Measurements from ENCODE around the gene PLXNB3. TPM values are rescaled to one million over a fixed set of nuclear protein-coding genes. Genes with fewer than 3 reads are reported as not detected.

Gene PLXNB3
- total RNA-seq, 2 donors from 2014 or later: 0.48 to 2.4 TPM

DNA sequence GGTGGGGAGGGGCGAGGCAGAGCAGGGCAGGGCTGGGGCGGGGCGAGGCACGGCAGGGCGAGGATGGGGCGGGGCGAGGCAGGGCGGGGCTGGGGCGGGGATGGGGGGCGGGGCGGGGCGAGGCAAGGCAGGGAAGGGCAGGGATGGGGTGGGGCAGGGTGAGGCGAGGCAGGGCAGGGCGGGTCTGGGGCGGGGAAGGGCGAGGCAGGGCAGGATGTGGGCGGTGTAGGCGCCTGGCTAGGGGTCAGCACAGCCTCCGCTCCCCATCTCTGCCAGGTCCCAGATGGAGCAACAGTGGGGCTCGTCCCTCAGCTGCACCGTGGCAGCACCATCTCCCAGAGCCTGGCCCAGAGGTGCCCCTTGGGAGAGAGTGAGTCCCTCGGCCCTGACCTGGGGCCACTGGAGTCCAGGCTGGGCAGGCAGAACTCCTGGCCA, 12.6 kb downstream of the PLXNB3 start:
- Mint-ChIP-seq H3K36me3 (no peaks in the 10 kb centered on the region), H3K27me3 (peaks cover 0 to 8% of the 10 kb centered on the region in 2 donors), H3K4me1 (ENCODE audit: low read depth in 2 of 2) (peaks cover 0 to 10% of the 10 kb centered on the region in 2 donors)

DNA sequence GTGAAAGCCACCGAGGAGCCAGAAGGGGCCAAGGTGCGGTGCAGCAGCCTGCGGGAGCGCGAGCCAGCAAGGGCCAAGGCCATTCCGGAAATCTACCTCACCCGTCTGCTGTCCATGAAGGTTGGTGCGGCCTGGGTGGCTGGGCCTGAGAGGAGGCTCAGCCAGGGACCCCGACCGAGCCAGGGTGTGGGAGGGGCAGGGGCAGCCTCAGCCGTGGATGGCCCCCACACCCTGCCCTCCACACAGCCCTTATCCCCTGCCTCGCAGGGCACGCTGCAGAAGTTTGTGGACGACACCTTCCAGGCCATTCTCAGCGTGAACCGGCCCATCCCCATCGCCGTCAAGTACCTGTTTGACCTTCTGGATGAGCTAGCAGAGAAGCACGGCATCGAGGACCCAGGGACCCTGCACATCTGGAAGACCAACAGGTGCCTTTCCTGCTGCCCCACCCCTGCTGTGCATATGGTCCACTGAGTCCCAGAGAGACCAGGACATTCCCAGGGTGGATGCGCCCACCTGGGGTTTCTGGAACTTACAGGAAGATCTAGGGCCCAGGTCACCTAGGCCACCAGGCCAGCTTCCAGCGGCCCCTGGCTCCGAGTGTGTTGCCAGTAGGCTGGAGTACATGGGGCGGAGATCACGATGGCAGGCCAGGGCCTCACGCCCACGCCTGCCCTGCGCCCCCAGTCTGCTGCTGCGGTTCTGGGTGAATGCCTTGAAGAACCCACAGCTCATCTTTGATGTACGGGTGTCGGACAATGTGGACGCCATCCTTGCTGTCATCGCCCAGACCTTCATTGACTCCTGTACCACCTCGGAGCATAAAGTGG, 13.4 kb downstream of the PLXNB3 start:
- Mint-ChIP-seq H3K9me3 (no peaks in the 10 kb centered on the region), H3K27ac (no peak overlapping the region), H3K27me3 (peaks cover 0 to 8% of the 10 kb centered on the region in 2 donors), H3K4me3 (no peak overlapping the region), H3K36me3 (no peaks in the 10 kb centered on the region), H3K4me1 (ENCODE audit: low read depth in 2 of 2) (peaks cover 0 to 10% of the 10 kb centered on the region in 2 donors)
- ATAC-seq (no peak), DNase-seq (ENCODE audit: low spot score) (peak; percentile 56)

More for the DNA sequence above, 12.6 kb downstream of the PLXNB3 start:
- Mint-ChIP-seq H3K9me3 (no peaks in the 10 kb centered on the region), H3K27ac (no peak overlapping the region), H3K4me3 (no peak overlapping the region)
- no peak for ATAC-seq
- DNase-seq (ENCODE audit: low spot score): no peak

DNA sequence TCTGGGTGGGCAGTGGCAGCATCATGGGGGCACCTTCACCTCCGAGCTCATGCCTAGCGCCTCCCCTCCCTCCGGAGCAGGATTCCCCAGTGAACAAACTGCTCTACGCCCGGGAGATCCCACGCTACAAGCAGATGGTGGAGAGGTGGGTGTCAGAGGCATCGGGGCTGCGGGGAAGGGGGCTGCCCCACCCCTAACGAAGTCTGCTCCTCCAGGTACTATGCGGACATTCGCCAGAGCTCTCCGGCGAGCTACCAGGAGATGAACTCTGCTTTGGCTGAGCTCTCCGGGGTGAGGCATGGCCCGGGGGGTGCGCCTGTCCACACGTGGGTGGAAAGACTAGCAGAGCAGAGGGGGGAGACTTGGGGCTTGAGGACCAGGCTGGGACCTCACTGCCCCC, 14.1 kb downstream of the PLXNB3 start:
- Mint-ChIP-seq H3K4me3 (no peak overlapping the region), H3K4me1 (ENCODE audit: low read depth in 2 of 2) (peaks cover 0 to 10% of the 10 kb centered on the region in 2 donors), H3K36me3 (no peaks in the 10 kb centered on the region), H3K9me3 (no peaks in the 10 kb centered on the region), H3K27me3 (peaks cover 0 to 8% of the 10 kb centered on the region in 2 donors), H3K27ac (no peak overlapping the region)
- ATAC-seq: no peak
- DNase-seq (ENCODE audit: low spot score): no peak

DNA sequence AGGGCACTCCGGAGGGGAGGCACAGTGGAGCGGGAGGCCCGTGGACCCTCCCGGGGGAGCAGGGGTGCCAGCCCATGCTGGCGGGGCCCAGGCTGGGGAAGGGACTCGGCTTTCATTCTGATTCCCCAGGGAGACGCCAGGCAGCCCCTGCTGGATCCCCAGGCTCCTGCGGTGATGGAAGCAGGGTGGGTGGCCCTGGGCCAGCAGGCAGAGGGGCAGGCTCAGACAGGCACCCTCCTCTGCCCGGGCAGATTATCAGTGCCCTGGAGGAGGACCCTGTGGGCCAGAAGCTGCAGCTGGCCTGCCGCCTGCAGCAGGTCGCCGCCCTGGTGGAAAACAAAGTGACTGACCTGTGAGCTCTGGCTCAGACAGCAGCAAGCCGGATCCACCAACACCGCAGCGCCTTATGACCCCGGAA, 14.6 kb downstream of the PLXNB3 start:
- H3K4me3 Mint-ChIP-seq: no peak overlapping the region
- ATAC-seq (no peak), DNase-seq (ENCODE audit: low spot score) (no peak)
- H3K36me3 Mint-ChIP-seq: no peaks in the 10 kb centered on the region
- peaks cover 0 to 8% of the 10 kb centered on the region in 2 donors for H3K27me3 Mint-ChIP-seq
- H3K27ac Mint-ChIP-seq: no peak overlapping the region
- H3K9me3 Mint-ChIP-seq: no peaks in the 10 kb centered on the region
- H3K4me1 Mint-ChIP-seq (ENCODE audit: low read depth in 2 of 2): peaks cover 0 to 10% of the 10 kb centered on the region in 2 donors

DNA sequence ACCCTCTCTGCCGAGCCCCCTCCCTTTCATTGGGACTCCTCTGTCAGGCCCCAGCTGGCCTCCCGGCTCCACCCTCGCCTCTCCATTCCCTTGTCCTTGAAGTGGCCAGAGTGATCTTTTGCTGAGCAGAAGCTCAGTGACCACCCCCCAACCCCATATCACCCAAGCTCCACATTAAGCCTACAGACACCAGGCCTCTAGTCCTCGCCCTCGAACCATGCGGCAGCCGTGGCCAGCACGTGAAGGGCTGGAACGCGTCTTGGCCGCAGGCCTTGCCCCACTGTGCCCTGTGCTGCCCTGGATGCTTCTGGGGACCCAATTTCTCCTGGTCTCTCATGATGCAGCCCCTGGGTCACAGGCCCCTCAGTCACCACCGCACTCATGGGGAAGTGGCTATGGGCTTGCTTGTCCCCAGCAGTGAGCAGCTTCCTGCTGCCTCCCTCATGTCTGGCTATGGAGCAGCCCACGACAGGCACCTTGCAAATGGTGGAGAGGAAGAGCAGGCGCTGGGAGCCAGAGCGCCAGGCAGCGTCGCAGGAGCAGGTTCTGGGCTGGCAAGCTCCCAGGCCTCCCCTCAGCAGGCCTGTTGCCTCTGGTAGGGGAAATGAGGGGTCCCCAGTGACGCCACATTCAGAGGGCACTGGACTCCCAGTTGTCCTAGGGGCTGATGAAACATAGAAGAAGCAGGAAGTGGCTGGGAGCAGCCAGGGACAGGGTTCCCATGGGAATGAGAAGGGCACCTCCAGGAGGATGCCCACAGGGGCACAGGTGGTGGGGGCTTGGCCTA, 16.0 kb downstream of the PLXNB3 start:
- H3K9me3 Mint-ChIP-seq: no peaks in the 10 kb centered on the region
- H3K4me3 Mint-ChIP-seq: no peak overlapping the region
- no peaks in the 10 kb centered on the region for H3K36me3 Mint-ChIP-seq
- ATAC-seq (no peak), DNase-seq (ENCODE audit: low spot score) (no peak)
- no peak overlapping the region for H3K27ac Mint-ChIP-seq
- peaks cover 0 to 10% of the 10 kb centered on the region in 2 donors for H3K4me1 Mint-ChIP-seq (ENCODE audit: low read depth in 2 of 2)
- peaks cover 0 to 8% of the 10 kb centered on the region in 2 donors for H3K27me3 Mint-ChIP-seq

DNA sequence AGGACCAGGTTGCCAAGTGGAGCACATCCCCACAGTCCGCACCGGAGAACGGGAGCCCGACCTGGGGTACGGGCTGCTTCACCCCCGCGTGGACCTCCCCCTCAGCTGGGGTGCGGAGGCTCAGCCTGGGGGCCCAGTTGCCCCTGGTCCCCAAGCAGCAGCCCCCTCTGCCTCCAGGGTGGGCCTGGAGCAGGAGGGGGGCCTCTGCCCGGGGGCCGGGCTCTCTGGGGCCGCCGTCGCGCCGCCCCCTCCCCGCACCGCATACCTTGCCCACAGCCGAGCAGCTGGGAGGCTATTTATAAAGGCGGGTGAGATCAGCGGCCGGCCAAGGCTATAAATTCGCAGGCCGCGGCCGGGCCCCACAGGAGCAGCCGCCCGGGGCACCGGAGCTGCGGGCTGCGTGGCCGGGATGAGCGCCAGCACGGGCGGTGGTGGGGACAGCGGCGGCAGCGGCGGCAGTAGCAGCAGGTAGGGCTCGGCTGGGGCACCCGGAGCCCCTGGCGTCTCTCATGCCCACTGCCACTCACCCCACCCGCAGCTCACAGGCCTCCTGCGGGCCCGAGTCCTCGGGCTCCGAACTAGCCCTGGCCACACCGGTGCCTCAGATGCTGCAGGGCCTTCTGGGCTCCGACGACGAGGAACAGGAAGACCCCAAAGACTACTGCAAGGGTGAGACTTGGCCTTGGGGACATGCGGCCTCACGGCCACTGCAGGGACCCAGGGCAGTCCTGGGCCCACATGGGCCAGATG, 16.8 kb downstream of the PLXNB3 start, which contains the start of gene SRPK3:
TSS of gene SRPK3 (plus strand) at position 364 of the 750 bp plus-strand sequence. CDS start at position 410, 46 bp downstream.
- ATAC-seq: no peak
- no peaks in the 10 kb centered on the region for H3K9me3 Mint-ChIP-seq
- H3K27ac Mint-ChIP-seq: no peak within 1 kb of the TSS

DNA sequence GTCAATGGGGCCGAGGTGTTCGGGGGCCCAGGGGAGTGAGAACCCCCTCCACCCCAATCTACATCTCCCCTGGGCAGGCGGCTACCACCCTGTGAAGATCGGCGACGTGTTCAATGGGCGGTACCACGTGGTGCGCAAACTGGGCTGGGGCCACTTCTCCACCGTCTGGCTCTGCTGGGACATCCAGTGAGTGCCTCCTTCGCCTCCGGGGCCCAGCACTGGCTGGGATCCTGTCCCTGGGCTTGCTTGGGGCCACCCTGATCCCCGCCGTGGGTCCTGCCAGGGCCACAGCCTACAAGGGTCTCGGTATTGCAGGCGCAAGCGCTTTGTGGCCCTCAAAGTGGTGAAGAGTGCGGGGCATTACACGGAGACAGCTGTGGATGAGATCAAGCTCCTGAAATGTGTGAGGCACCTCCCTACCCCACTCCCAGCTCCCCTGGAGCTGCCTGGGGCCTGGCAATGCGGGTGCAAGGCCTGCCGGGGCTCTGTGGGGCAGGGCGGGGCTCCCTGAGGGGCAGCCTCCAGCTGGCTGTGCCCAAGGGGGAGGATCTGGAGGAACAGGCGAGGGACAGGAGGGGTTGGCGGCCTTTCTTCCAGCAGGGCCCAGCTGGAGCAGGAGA, 17.5 kb downstream of the PLXNB3 start:
- Mint-ChIP-seq H3K27me3 (peaks cover 0 to 8% of the 10 kb centered on the region in 2 donors), H3K4me1 (ENCODE audit: low read depth in 2 of 2) (peaks cover 0 to 10% of the 10 kb centered on the region in 2 donors), H3K27ac (no peak overlapping the region), H3K4me3 (no peak overlapping the region), H3K9me3 (no peaks in the 10 kb centered on the region), H3K36me3 (no peaks in the 10 kb centered on the region)
- DNase-seq (ENCODE audit: low spot score) (no peak), ATAC-seq (no peak)

More for the DNA sequence above, 16.8 kb downstream of the PLXNB3 start, which contains the start of gene SRPK3:
- no peak within 1 kb of the TSS for H3K4me3 Mint-ChIP-seq
- peaks cover 0 to 8% of the 10 kb centered on the region in 2 donors for H3K27me3 Mint-ChIP-seq
- H3K4me1 Mint-ChIP-seq (ENCODE audit: low read depth in 2 of 2): peaks cover 0 to 10% of the 10 kb centered on the region in 2 donors
- DNase-seq (ENCODE audit: low spot score): no peak
- no peaks in the 10 kb centered on the region for H3K36me3 Mint-ChIP-seq

DNA sequence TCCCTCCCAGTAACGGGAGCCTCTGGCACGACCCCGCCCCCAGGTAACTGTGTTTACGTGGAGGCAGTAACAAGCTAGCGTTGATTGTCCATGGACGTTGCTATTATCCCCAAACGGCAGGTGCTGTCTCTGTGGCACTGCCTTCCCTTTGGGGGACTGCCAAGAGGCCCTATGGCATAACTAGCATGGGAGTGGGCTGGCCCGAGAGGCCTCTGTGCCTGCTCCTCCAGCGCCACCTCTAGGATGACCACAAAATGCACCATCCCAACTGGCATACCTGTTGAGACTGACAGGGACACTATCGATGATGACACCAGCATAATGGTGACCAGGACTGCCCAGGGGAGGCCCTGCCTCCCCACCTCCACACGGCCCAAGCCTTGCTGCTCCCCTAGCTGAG, 18.3 kb downstream of the PLXNB3 start:
- Mint-ChIP-seq H3K27me3 (peaks cover 0 to 8% of the 10 kb centered on the region in 2 donors), H3K4me3 (no peak overlapping the region), H3K27ac (no peak overlapping the region), H3K36me3 (no peaks in the 10 kb centered on the region), H3K9me3 (no peaks in the 10 kb centered on the region), H3K4me1 (ENCODE audit: low read depth in 2 of 2) (peaks cover 0 to 10% of the 10 kb centered on the region in 2 donors)
- DNase-seq (ENCODE audit: low spot score) (no peak), ATAC-seq (no peak)

DNA sequence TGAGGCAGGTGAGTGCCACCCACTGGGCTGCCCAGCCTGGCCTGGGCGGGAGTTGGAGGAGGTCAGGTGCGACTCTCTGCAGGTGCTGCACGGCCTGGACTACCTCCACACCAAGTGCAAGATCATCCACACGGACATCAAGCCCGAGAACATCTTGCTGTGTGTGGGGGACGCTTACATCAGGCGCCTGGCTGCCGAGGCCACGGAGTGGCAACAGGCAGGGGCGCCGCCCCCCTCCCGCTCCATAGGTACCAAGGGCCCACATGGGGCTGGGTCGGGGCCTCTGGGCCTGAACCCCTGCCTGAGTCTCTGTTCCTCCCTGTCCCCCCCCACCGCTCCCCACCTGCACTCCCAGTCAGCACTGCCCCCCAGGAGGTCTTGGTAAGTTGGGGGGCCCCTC, 18.8 kb downstream of the PLXNB3 start:
- Mint-ChIP-seq H3K27ac (no peak overlapping the region), H3K36me3 (no peaks in the 10 kb centered on the region), H3K9me3 (no peaks in the 10 kb centered on the region), H3K4me3 (no peak overlapping the region), H3K27me3 (peaks cover 0 to 8% of the 10 kb centered on the region in 2 donors), H3K4me1 (ENCODE audit: low read depth in 2 of 2) (peaks cover 0 to 10% of the 10 kb centered on the region in 2 donors)
- ATAC-seq (no peak), DNase-seq (ENCODE audit: low spot score) (no peak)

DNA sequence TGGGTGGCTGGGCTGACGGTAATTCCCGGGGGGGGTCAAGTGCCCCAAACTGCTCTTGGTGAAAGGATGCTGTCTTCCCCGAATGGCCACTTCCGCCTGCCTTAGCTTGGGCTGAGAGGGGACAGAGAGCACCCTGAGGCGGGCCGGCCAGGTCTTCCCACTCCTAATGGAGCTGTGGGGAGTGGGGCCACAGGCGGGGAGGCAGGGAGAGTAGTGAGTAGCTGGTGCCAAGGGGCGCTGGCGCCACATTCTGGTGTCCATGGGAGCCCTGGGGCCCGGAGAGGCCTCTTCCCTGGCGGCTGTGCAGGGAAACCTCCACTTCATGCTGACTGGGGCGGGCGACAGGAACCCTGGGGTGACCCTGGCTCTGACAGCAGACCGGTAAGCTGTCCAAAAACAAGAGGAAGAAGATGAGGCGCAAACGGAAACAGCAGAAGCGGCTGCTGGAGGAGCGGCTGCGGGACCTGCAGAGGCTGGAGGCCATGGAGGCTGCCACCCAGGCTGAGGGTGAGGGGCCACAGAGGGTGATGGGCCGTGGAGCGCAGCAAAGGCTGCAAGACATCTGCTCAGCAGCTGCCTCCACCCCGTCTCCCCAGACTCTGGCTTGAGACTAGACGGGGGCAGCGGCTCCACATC, 19.4 kb downstream of the PLXNB3 start:
- Mint-ChIP-seq H3K4me1 (ENCODE audit: low read depth in 2 of 2) (peaks cover 0 to 10% of the 10 kb centered on the region in 2 donors), H3K4me3 (no peak overlapping the region)
- no peak for ATAC-seq

DNA sequence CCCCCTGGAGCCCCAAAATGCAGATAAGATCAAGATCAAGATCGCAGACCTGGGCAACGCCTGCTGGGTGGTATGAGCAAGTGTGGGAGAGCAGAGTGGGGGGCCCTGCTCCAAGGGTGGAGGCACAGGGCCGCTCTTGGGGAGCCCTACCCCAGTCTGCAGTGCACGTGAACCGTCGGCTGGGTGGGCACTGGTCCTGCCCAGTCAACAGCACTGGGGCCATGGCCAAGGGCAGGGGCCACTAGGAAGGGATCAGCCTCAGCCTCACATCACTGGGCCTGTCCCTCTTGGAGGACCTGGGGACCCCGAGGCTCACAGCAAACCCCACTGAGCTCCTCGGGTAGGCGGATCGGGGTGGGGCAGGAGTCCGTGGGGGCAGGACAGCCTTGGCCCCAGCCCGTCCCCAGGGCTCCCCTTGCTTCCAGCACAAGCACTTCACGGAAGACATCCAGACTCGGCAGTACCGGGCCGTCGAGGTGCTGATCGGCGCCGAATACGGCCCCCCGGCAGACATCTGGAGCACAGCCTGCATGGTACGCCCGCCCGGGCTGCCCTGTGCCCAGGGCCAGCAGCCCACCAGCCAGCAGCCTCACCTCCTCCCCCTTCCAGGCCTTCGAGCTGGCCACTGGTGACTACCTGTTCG, 20.4 kb downstream of the PLXNB3 start:
- no peak for ATAC-seq
- H3K9me3 Mint-ChIP-seq: no peaks in the 10 kb centered on the region
- H3K4me1 Mint-ChIP-seq (ENCODE audit: low read depth in 2 of 2): peaks cover 0 to 12% of the 10 kb centered on the region in 2 donors

More for the DNA sequence above, 19.4 kb downstream of the PLXNB3 start:
- Mint-ChIP-seq H3K27me3 (peaks cover 0 to 8% of the 10 kb centered on the region in 2 donors), H3K36me3 (no peaks in the 10 kb centered on the region), H3K9me3 (no peaks in the 10 kb centered on the region), H3K27ac (no peak overlapping the region)
- no peak for DNase-seq (ENCODE audit: low spot score)

DNA sequence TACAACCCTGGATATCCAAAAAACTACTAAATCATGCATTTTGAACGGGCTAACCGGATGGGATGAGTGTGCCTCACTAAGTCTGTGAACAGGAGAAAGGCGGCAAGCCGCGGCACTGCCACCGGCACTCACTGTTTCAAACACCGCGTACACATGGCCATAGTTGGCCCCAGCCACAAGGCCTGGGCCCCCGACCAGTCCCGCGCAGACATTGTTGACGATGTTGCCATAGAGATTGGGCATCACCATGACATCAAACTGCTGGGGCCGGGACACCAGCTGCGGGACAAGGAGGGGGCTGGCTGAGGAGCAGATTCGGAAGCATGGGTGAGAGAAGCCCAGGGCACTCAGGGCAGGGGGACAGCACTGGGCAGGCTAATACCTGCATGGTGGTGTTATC, 22.6 kb downstream of the PLXNB3 start:
- peaks cover 0 to 8% of the 10 kb centered on the region in 2 donors for H3K4me1 Mint-ChIP-seq (ENCODE audit: low read depth in 2 of 2)
- ATAC-seq: no peak
- no peak for DNase-seq (ENCODE audit: low spot score)
- H3K36me3 Mint-ChIP-seq: no peaks in the 10 kb centered on the region
- no peak overlapping the region for H3K4me3 Mint-ChIP-seq
- H3K27ac Mint-ChIP-seq: no peak overlapping the region
- H3K27me3 Mint-ChIP-seq: no peaks in the 10 kb centered on the region
- H3K9me3 Mint-ChIP-seq: no peaks in the 10 kb centered on the region

More for the DNA sequence above, 20.4 kb downstream of the PLXNB3 start:
- H3K27me3 Mint-ChIP-seq: peaks cover 0 to 8% of the 10 kb centered on the region in 2 donors
- no peak for DNase-seq (ENCODE audit: low spot score)
- H3K4me3 Mint-ChIP-seq: no peak overlapping the region
- no peak overlapping the region for H3K27ac Mint-ChIP-seq
- H3K36me3 Mint-ChIP-seq: no peaks in the 10 kb centered on the region
